ENCODE data around the gene PKNOX1.
"Not testable (repeated sequence)": the region's sequence is repeated elsewhere in the genome, so short reads cannot be mapped to it uniquely, and the experiment has no call there.

PKNOX1 gene

GRCh38 chr21:42951193-42951592 is 23.2 kb upstream of the PKNOX1 start:
- not testable (repeated sequence) for DNase-seq

GRCh38 chr21:42956824-42957630 is 17.3 kb upstream of the PKNOX1 start:
- no peak for DNase-seq

- DNase-seq: not testable (repeated sequence)
Measured at GRCh38 chr21:42958122-42958521, 16.2 kb upstream of the PKNOX1 start.

- DNase-seq: no peak
Measured at GRCh38 chr21:42959728-42960127, 14.6 kb upstream of the PKNOX1 start.

- no peak for DNase-seq
Measured at GRCh38 chr21:42962380-42963007, 11.9 kb upstream of the PKNOX1 start.

GRCh38 chr21:42964086-42964485 is 10.3 kb upstream of the PKNOX1 start:
- DNase-seq: no peak

GRCh38 chr21:42964546-42965210 is 9.7 kb upstream of the PKNOX1 start:
- no peak for DNase-seq

GRCh38 chr21:42965211-42965560 is 9.2 kb upstream of the PKNOX1 start:
- no peak for DNase-seq

- not testable (repeated sequence) for DNase-seq
Measured at GRCh38 chr21:42967616-42968015, 6.7 kb upstream of the PKNOX1 start.

GRCh38 chr21:42969193-42969600 is 5.2 kb upstream of the PKNOX1 start:
- no peak for DNase-seq

- no peak for DNase-seq
Measured at GRCh38 chr21:42970946-42971653, 3.3 kb upstream of the PKNOX1 start.

GRCh38 chr21:42971897-42972275 is 2.5 kb upstream of the PKNOX1 start:
- DNase-seq: no peak

GRCh38 chr21:42973309-42973990 is 912 bp upstream of the PKNOX1 start:
- DNase-seq: no peak

GRCh38 chr21:42974832-42975820 is 764 bp downstream of the PKNOX1 start:
- DNase-seq: peak; percentile 67 to 82

GRCh38 chr21:42975886-42976608 is 1.7 kb downstream of the PKNOX1 start:
- peak in 1 of 2 donors; percentile 20 for DNase-seq

GRCh38 chr21:42980312-42981213 is 6.2 kb downstream of the PKNOX1 start:
- peak; percentile 27 to 41 for DNase-seq

- DNase-seq: no peak
Measured at GRCh38 chr21:42981214-42981523, 6.8 kb downstream of the PKNOX1 start.

GRCh38 chr21:42981862-42982261 is 7.5 kb downstream of the PKNOX1 start:
- DNase-seq: no peak

GRCh38 chr21:42983103-42983502 is 8.7 kb downstream of the PKNOX1 start:
- DNase-seq: no peak

GRCh38 chr21:42983869-42984268 is 9.5 kb downstream of the PKNOX1 start:
- no peak for DNase-seq
